GM23338 (cell line): ENCODE results near the gene REL. TPM values are rescaled to one million over a fixed set of nuclear protein-coding genes. Genes with fewer than 3 reads are reported as not detected.
A peak's percentile ranks its signal among the peaks of the same experiment; 100 is the strongest.

Experiments used
- ATAC-seq: fragments of 200-7000 bp; cut with Tn5 transposase; 3 replicates; pipeline ENCODE4 v1.9.1; 2020
- DNase-seq: peaks from one replicate; pipeline ENCODE4 v3.0.0-alpha.2; 2015; ENCODE audit warnings: low spot score
- H2AFZ ChIP-seq: fragments of 200-600 bp; sonication (generic); 2 replicates; pipeline ENCODE4 v1.8.0; 2016; ENCODE audit warnings: antibody characterized with exemption, mild to moderate bottlenecking, moderate library complexity
- H3F3A ChIP-seq: fragments of 200-600 bp; sonication (generic); replicated peaks from 2 replicates; pipeline ENCODE4 v1.8.0; 2017; ENCODE audit warnings: antibody characterized with exemption, mixed run types, low read depth
- H3K27ac ChIP-seq: fragments of 200-600 bp; sonication (generic); 2 replicates; pipeline ENCODE4 v1.6.1; 2016; ENCODE audit warnings: low read depth
- H3K27me3 ChIP-seq: fragments of 200-600 bp; sonication (generic); 2 replicates; pipeline ENCODE4 v1.8.0; 2016; ENCODE audit warnings: mild to moderate bottlenecking, mixed run types, moderate library complexity; ENCODE audit not compliant: insufficient read depth
- H3K36me3 ChIP-seq: fragments of 200-600 bp; sonication (generic); 2 replicates; pipeline ENCODE4 v1.8.0; 2016; ENCODE audit warnings: mild to moderate bottlenecking; ENCODE audit not compliant: insufficient read depth
- H3K4me1 ChIP-seq: fragments of 200-600 bp; sonication (generic); 2 replicates; pipeline ENCODE4 v1.8.0; 2016; ENCODE audit warnings: mild to moderate bottlenecking, moderate library complexity; ENCODE audit not compliant: insufficient read depth
- H3K4me2 ChIP-seq: fragments of 200-600 bp; sonication (generic); 2 replicates; pipeline ENCODE4 v1.7.1; 2017; ENCODE audit warnings: mixed run types
- H3K4me3 ChIP-seq: fragments of 200-600 bp; sonication (generic); 2 replicates; pipeline ENCODE4 v1.6.1; 2016; ENCODE audit warnings: mixed run types
- H3K79me2 ChIP-seq: fragments of 200-600 bp; sonication (generic); replicated peaks from 2 replicates; pipeline ENCODE4 v1.8.0; 2017; ENCODE audit warnings: mild to moderate bottlenecking; ENCODE audit not compliant: insufficient read depth
- H3K9me2 ChIP-seq: fragments of 200-600 bp; sonication (generic); 2 replicates; pipeline ENCODE4 v1.8.0; 2017; ENCODE audit not compliant: insufficient read depth
- H4K20me1 ChIP-seq: fragments of 200-600 bp; sonication (generic); replicated peaks from 2 replicates; pipeline ENCODE4 v1.8.0; 2017; ENCODE audit warnings: mild to moderate bottlenecking; ENCODE audit not compliant: insufficient read depth
- H3K27ac Mint-ChIP-seq: 2 replicates; pipeline ENCODE4 v1.8.0; 2020; ENCODE audit warnings: inconsistent platforms, mild to moderate bottlenecking, moderate library complexity, mixed read lengths
- H3K27me3 Mint-ChIP-seq: 3 replicates; pipeline ENCODE4 v1.8.0; 2022; ENCODE audit warnings: low read depth, mild to moderate bottlenecking, moderate library complexity, mixed read lengths, inconsistent platforms; ENCODE audit not compliant: insufficient read depth, poor library complexity
- H3K36me3 Mint-ChIP-seq: 3 replicates; pipeline ENCODE4 v1.8.0; 2021; ENCODE audit warnings: low read depth, mild to moderate bottlenecking, inconsistent platforms, moderate library complexity, mixed read lengths
- H3K4me1 Mint-ChIP-seq: 3 replicates; pipeline ENCODE4 v1.8.0; 2020; ENCODE audit warnings: mild to moderate bottlenecking, inconsistent platforms, mixed read lengths
- H3K4me3 Mint-ChIP-seq: 3 replicates; pipeline ENCODE4 v1.8.0; 2021; ENCODE audit warnings: moderate library complexity, mild to moderate bottlenecking, inconsistent platforms, mixed read lengths
- H3K9me3 Mint-ChIP-seq: 3 replicates; pipeline ENCODE4 v1.8.0; 2020; ENCODE audit warnings: moderate library complexity, mild to moderate bottlenecking, inconsistent platforms, mixed read lengths
- ETS1 ChIP-seq: IDR thresholded peaks from 2 replicates; pipeline ENCODE4 v1.6.1; 2016; ENCODE audit warnings: antibody characterized with exemption
- EZH2phosphoT487 ChIP-seq: fragments of 200-600 bp; sonication (generic); IDR thresholded peaks from one replicate; pipeline ENCODE4 v1.8.1; 2018; ENCODE audit warnings: antibody characterized with exemption; ENCODE audit not compliant: unreplicated experiment
- JUNB ChIP-seq: IDR thresholded peaks from one replicate; pipeline ENCODE4 v1.6.1; 2016; ENCODE audit warnings: antibody characterized with exemption; ENCODE audit not compliant: unreplicated experiment
- POLR2AphosphoS5 ChIP-seq: IDR thresholded peaks from 2 replicates; pipeline ENCODE4 v1.6.1; 2016; ENCODE audit warnings: antibody characterized with exemption, low read depth
- REST ChIP-seq: IDR thresholded peaks from one replicate; pipeline ENCODE4 v1.6.1; 2018; ENCODE audit warnings: antibody characterized with exemption; ENCODE audit not compliant: unreplicated experiment
- ZNF462 ChIP-seq: fragments of 250-450 bp; sonication (Bioruptor Pico); IDR thresholded peaks from 2 replicates; pipeline ENCODE4 v1.5.0; 2020; ENCODE audit warnings: mild to moderate bottlenecking, moderate library complexity
- polyA plus RNA-seq: library from polyadenylated mRNA; unstranded; fragments of >200 nt; fragmentation: Nextera tagmentation; extraction: Ambion mirVana; gene quantifications from 2 replicates; pipeline ENCODE4 v1.2.1, GENCODE V29; 2016
- total RNA-seq: library from RNA; depleted of rRNA; stranded (reverse); fragments of >200 nt; shearing (Covaris generic); gene quantifications from 2 replicates; pipeline ENCODE4 v1.2.3, GENCODE V29; 2014

Gene REL
- total and polyA plus RNA-seq, 2 experiments from 2014 or later = 4.1 to 8.0 TPM

- no peak for TF ChIP-seq ZNF462 (CRISPR knock-in tag)
Measured at GRCh38 chr2:60972889-60973656, 91.7 kb downstream of the REL start (continued).

GRCh38 chr2:60973705-60974104 is 92.3 kb downstream of the REL start:
- H3K27me3 ChIP-seq = no peaks in the 10 kb centered on the region
- H3K4me1 Mint-ChIP-seq = no peaks in the 10 kb centered on the region
- no peak overlapping the region for H3K4me2 ChIP-seq
- no peaks in the 10 kb centered on the region for H3K36me3 Mint-ChIP-seq
- H3K27ac Mint-ChIP-seq = no peak overlapping the region
- H3K79me2 ChIP-seq = no peaks in the 10 kb centered on the region
- H3K27ac ChIP-seq = no peak overlapping the region
- H3F3A ChIP-seq = no peaks in the 10 kb centered on the region
- TF ChIP-seq POLR2AphosphoS5 (no peak), REST (no peak), JUNB (no peak), ETS1 (no peak), EZH2phosphoT487 (no peak)
- no peaks in the 10 kb centered on the region for H4K20me1 ChIP-seq
- no peak overlapping the region for H3K4me3 Mint-ChIP-seq
- no peak for DNase-seq
- ATAC-seq = peak; percentile 29
- H3K36me3 ChIP-seq = no peaks in the 10 kb centered on the region
- H3K9me3 Mint-ChIP-seq = no peaks in the 10 kb centered on the region
- peak overlapping the region; percentile 12; the same call in 1 of the 2 replicates for H2AFZ ChIP-seq
- no peaks in the 10 kb centered on the region for H3K9me2 ChIP-seq
- H3K4me3 ChIP-seq = no peak overlapping the region
- peaks cover 4% of the 10 kb centered on the region for H3K27me3 Mint-ChIP-seq
- no peaks in the 10 kb centered on the region for H3K4me1 ChIP-seq
